Endothelial cell of umbilical vein (primary cell): Measurements from ENCODE around the gene TCF23. TPM values are rescaled to one million over a fixed set of nuclear protein-coding genes. Genes with fewer than 3 reads are reported as not detected.

Experiments
- BruUV-seq: library from RNA; stranded (reverse); fragments of 400-500 nt; replicated peaks from 2 replicates; lab custom pipeline; 2021; lab: Mats Ljungman, UMichigan
- CTCF ChIA-PET: fragments of 300-600, 350-600 bp; sonication (Branson Sonifier 250); formaldehyde crosslinking; loops from one replicate; lab custom pipeline; 2021; ENCODE audit warnings: antibody characterized with exemption, inconsistent platforms; lab: Charles Lee
- POLR2A ChIA-PET: fragments of 300-600, 350-600 bp; sonication (Branson Sonifier 250); formaldehyde crosslinking; loops from one replicate; lab custom pipeline; 2021; ENCODE audit warnings: antibody characterized with exemption, inconsistent platforms; lab: Charles Lee
- DNase-seq: peaks from one replicate; pipeline ENCODE4 v3.0.0-alpha.2; 2011; ENCODE audit warnings: low read depth, low spot score
- FAIRE-seq: peaks from 2 replicates; lab custom pipeline; 2011; peaks lifted over from hg19 to GRCh38; lab: Jason Lieb, UNC
- H2AFZ ChIP-seq: 2 replicates; pipeline ENCODE4 v1.6.0; 2012; ENCODE audit warnings: low read depth, low read length, control low read depth, inconsistent platforms
- H3K27ac ChIP-seq: 2 replicates; pipeline ENCODE4 v1.5.1; 2011; ENCODE audit warnings: low read depth, mild to moderate bottlenecking, control low read depth, low read length, moderate library complexity; ENCODE audit not compliant: insufficient read depth
- H3K27me3 ChIP-seq, 2 experiments: 2 replicates each; pipeline versions ENCODE4 v1.6.0 to v1.6.1; 2011; ENCODE audit warnings: low read length in 2 of 2, mixed read lengths in 1 of 2; ENCODE audit not compliant: control insufficient read depth in 2 of 2, insufficient read depth in 2 of 2
- H3K36me3 ChIP-seq, 2 experiments: 2 replicates in 1 of 2; 3 replicates in 1 of 2; pipeline ENCODE4 v1.5.1; 2011; ENCODE audit warnings: low read length in 2 of 2, mild to moderate bottlenecking in 1 of 2, moderate library complexity in 1 of 2; ENCODE audit not compliant: control insufficient read depth in 2 of 2, insufficient read depth in 2 of 2; ENCODE audit errors: extremely low read depth in 1 of 2
- H3K4me1 ChIP-seq: 3 replicates; pipeline ENCODE4 v1.5.1; 2011; ENCODE audit warnings: mild to moderate bottlenecking, low read length; ENCODE audit not compliant: control insufficient read depth, insufficient read depth; ENCODE audit errors: extremely low read depth
- H3K4me2 ChIP-seq: 2 replicates; pipeline ENCODE4 v1.6.1; 2011; ENCODE audit warnings: low read length, control low read depth, mixed read lengths; ENCODE audit not compliant: insufficient read depth
- H3K4me3 ChIP-seq, 3 experiments: fragments of 200-600 bp in 1 of 3; sonication (generic), shearing (Covaris generic) in 1 of 3; replicated peaks in 1 of 3; 2 replicates each; pipeline ENCODE4 v1.5.1; 2011 to 2016; ENCODE audit warnings: control low read depth in 3 of 3, low read length in 3 of 3, mild to moderate bottlenecking in 2 of 3, inconsistent platforms in 1 of 3, low read depth in 1 of 3, moderate library complexity in 1 of 3; ENCODE audit not compliant: insufficient read depth in 1 of 3
- H3K79me2 ChIP-seq: 2 replicates; pipeline ENCODE4 v1.6.0; 2012; ENCODE audit warnings: low read length, inconsistent platforms; ENCODE audit not compliant: control insufficient read depth, insufficient read depth
- H3K9ac ChIP-seq: replicated peaks from 2 replicates; pipeline ENCODE3; 2011; ENCODE audit warnings: low read length, control low read depth; ENCODE audit not compliant: insufficient read depth; ENCODE audit errors: extremely low read depth
- H3K9me1 ChIP-seq: replicated peaks from 3 replicates; pipeline ENCODE4 v1.6.0; 2011; ENCODE audit warnings: mild to moderate bottlenecking, low read length; ENCODE audit not compliant: control insufficient read depth, insufficient read depth; ENCODE audit errors: extremely low read depth
- H3K9me3 ChIP-seq: replicated peaks from 2 replicates; pipeline ENCODE4 v1.5.1; 2012; ENCODE audit warnings: low read length, inconsistent platforms; ENCODE audit not compliant: control insufficient read depth, insufficient read depth
- H4K20me1 ChIP-seq: replicated peaks from 2 replicates; pipeline ENCODE3; 2011; ENCODE audit warnings: mild to moderate bottlenecking, low read length; ENCODE audit not compliant: control insufficient read depth, insufficient read depth; ENCODE audit errors: extremely low read depth
- CTCF ChIP-seq, 2 donors: IDR thresholded peaks; 1 replicate in 1 of 2; 2 replicates in 1 of 2; pipeline ENCODE4 v1.5.1; 2011; ENCODE audit warnings: low read length in 2 of 2, mild to moderate bottlenecking in 2 of 2, moderate library complexity in 2 of 2, control low read depth in 1 of 2, inconsistent platforms in 1 of 2, low read depth in 1 of 2; ENCODE audit not compliant: insufficient read depth in 1 of 2; ENCODE audit errors: extremely low read depth in 1 of 2
- EZH2 ChIP-seq: IDR thresholded peaks from 2 replicates; pipeline ENCODE4 v1.6.1; 2012; ENCODE audit warnings: borderline replicate concordance, low read depth, mild to moderate bottlenecking, moderate library complexity, low read length, inconsistent platforms; ENCODE audit not compliant: severe bottlenecking
- FOS ChIP-seq: IDR thresholded peaks from 2 replicates; pipeline ENCODE4 v1.6.1; 2011; ENCODE audit warnings: mild to moderate bottlenecking, low read length, moderate library complexity, borderline replicate concordance; ENCODE audit not compliant: insufficient read depth
- GATA2 ChIP-seq: IDR thresholded peaks from 2 replicates; pipeline ENCODE4 v1.7.0; 2011; ENCODE audit warnings: low read depth, mild to moderate bottlenecking, moderate library complexity, mixed read lengths, low read length; ENCODE audit not compliant: insufficient read length, insufficient read depth
- JUN ChIP-seq: IDR thresholded peaks from 2 replicates; pipeline ENCODE4 v1.6.1; 2011; ENCODE audit warnings: borderline replicate concordance, low read depth; ENCODE audit not compliant: insufficient read length, insufficient read depth
- MAX ChIP-seq: IDR thresholded peaks from 2 replicates; pipeline ENCODE4 v1.6.1; 2011; ENCODE audit not compliant: insufficient read depth, insufficient read length
- MYC ChIP-seq: IDR thresholded peaks from one replicate; pipeline ENCODE4 v1.6.1; 2011; ENCODE audit warnings: mild to moderate bottlenecking, low read depth, low read length
- POLR2A ChIP-seq: IDR thresholded peaks from 2 replicates; pipeline ENCODE4 v1.6.1; 2012; ENCODE audit warnings: low read depth, mild to moderate bottlenecking, control low read depth, low read length
- POLR2AphosphoS5 ChIP-seq: IDR thresholded peaks from 2 replicates; pipeline ENCODE4 v1.6.1; 2012; ENCODE audit warnings: low read depth, mild to moderate bottlenecking, control low read depth, low read length, moderate library complexity; ENCODE audit not compliant: insufficient read depth
- dilution Hi-C: fragments of 300-500 bp; cut with MboI; formaldehyde crosslinking; loops from one replicate; pipeline ENCODE4 v1.15.0; 2019; ENCODE audit warnings: low sequenced_read_pairs; ENCODE audit not compliant: extremely low pct_ligation_motif_present
- intact Hi-C: fragments of 100-400 bp; cut with micrococcal nuclease; formaldehyde crosslinking; loops from one replicate; pipeline ENCODE4 v1.10.0; 2022
- polyA plus RNA-seq, 4 experiments: library from polyadenylated mRNA; depleted of rRNA in 3 of 4; stranded (reverse) in 3 of 4; unstranded in 1 of 4; fragments of >200 nt; gene quantifications; 2 replicates each; pipeline versions ENCODE4 v1.2.1 to v1.2.3, GENCODE V29; 2011 to 2012; ENCODE audit warnings: missing spikeins in 1 of 4
- total RNA-seq: library from RNA; stranded (reverse); gene quantifications from 2 replicates; pipeline ENCODE4 v1.2.3, GENCODE V29; 2021

The TCF23 gene
- total and polyA plus RNA-seq, 2 donors (not counting 3 experiments of a cell fraction or from before 2014, with no cell fraction given): not detected

- Histone ChIP-seq H2AFZ (no peak overlapping the region), H3K9me1 (no peaks in the 10 kb centered on the region), H4K20me1 (no peaks in the 10 kb centered on the region), H3K27me3 (peaks cover 0 to 1% of the 10 kb centered on the region in 2 experiments), H3K9ac (no peak overlapping the region), H3K4me2 (no peak overlapping the region), H3K79me2 (no peaks in the 10 kb centered on the region), H3K4me1 (no peaks in the 10 kb centered on the region), H3K36me3 (no peaks in the 10 kb centered on the region), H3K4me3 (no peak overlapping the region), H3K27ac (no peak overlapping the region), H3K9me3 (no peaks in the 10 kb centered on the region)
- DNase-seq: no peak
- no peak for FAIRE-seq
- intact Hi-C loops: loop anchor here (10.0 kb wide), 1 partner anchor 167 kb away; no protein-coding TSS in a partner anchor
- dilution Hi-C loops: no loop called here
- ChIA-PET POLR2A (no interaction called here), CTCF (interaction anchor here (0.8 to 2.1 kb wide), 6 partner anchors 13 to 128 kb away, joined by 3 to 9 read pairs (median 3); partner anchors contain the start of gene PREB)
- no peak for TF ChIP-seq POLR2AphosphoS5
- TF ChIP-seq CTCF (IDR thresholded peaks at IDR 0.05; ENCODE audit: extremely low read depth in 1 of 2, insufficient read depth in 1 of 2, low read depth in 1 of 2, low read length in 2 of 2): no peak
- TF ChIP-seq MAX: no peak
- no peak for TF ChIP-seq MYC
- TF ChIP-seq POLR2A: no peak
- no peak for TF ChIP-seq JUN
- no peak for TF ChIP-seq FOS
- no peak for TF ChIP-seq EZH2
- no peak for TF ChIP-seq GATA2
- no TSS peak for BruUV-seq
Observed at GRCh38 chr2:27152102-27152795, 3.4 kb downstream of the TCF23 start.
